Ovary (tissue), 3 donors: ENCODE results near the gene MORN5.

Experiments
- CTCF ChIP-seq, 3 donors: fragments of 450-650 bp in 2 of 3; fragments of 200-600 bp in 1 of 3; IDR thresholded peaks; one replicate each; pipeline versions ENCODE4 v1.5.1 to v1.8.0; 2016 to 2022; ENCODE audit warnings: antibody characterized with exemption in 3 of 3, mild to moderate bottlenecking in 1 of 3
- POLR2A ChIP-seq: fragments of 450-650 bp; IDR thresholded peaks from one replicate; pipeline ENCODE4 v1.6.1; 2017; ENCODE audit warnings: antibody characterized with exemption, mild to moderate bottlenecking, moderate library complexity
- donor health status: DM: no; HTN: no; CAD: no.

DNA sequence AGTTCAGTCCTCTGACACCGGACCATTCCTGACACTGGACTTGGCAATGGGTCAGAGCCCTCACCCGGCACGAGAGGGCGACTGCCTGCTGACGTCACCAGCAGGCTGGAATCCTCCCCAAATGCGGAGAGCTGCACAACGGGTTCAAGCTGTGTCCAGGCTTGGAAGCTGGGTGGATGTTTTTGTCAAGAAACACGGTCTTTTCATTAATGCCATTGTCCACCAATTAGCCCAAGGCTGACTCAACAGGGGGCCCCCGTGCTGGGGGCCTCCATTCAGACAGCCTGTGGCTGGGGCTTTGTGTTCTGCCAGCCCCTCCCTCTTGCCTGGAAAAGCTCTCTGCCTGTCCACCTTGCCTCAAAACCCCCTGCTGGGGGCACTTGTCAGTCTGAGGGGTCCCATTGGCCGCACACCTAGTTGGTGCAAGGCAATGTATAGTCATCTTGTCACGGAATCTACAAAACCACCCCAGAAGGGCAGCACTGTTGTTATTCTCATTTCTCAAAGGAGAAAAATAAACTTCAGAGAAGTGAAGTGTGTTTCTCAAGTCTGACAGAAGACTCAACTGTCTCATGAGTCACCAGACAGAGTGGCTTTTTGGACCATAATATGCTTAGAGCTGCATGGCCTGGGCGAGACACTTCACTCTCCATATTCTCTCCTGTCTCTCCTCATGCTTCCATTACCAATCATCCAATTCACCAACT, 24.7 kb upstream of the MORN5 start:
- no peak for TF ChIP-seq CTCF (IDR thresholded peaks at IDR 0.05)
- TF ChIP-seq POLR2A, result no peak
